IPS-18a (cell line): Measurements from ENCODE around the gene NLGN2.
"Not testable (repeated sequence)": the region's sequence is repeated elsewhere in the genome, so short reads cannot be mapped to it uniquely, and the experiment has no call there.

Experiments used
- H3K27ac ChIP-seq: one replicate; pipeline ENCODE4 v1.5.1; 2013; ENCODE audit warnings: low read length
- H3K27me3 ChIP-seq: one replicate; pipeline ENCODE4 v1.6.1; 2013; ENCODE audit warnings: mild to moderate bottlenecking, low read length; ENCODE audit not compliant: control insufficient read depth, insufficient read depth
- H3K36me3 ChIP-seq: one replicate; pipeline ENCODE4 v1.6.1; 2013; ENCODE audit warnings: low read depth, low read length; ENCODE audit not compliant: control insufficient read depth
- H3K4me1 ChIP-seq: one replicate; pipeline ENCODE4 v1.6.1; 2013; ENCODE audit warnings: low read depth, low read length; ENCODE audit not compliant: control insufficient read depth
- H3K4me3 ChIP-seq: one replicate; pipeline ENCODE4 v1.5.1; 2013; ENCODE audit warnings: low read length
- H3K9ac ChIP-seq: one replicate; pipeline ENCODE4 v1.6.1; 2013; ENCODE audit warnings: mild to moderate bottlenecking, low read length, moderate library complexity
- H3K9me3 ChIP-seq: one replicate; pipeline ENCODE4 v1.6.1; 2013; ENCODE audit warnings: low read depth, low read length; ENCODE audit not compliant: control insufficient read depth

The NLGN2 gene

GRCh38 chr17:7407485-7408251, at the start of gene NLGN2:
TSS of gene NLGN2 (plus strand) at chr17:7407845. CDS start at chr17:7408256, 411 bp downstream.
- Histone ChIP-seq H3K9ac (no peak within 1 kb of the TSS), H3K27ac (no peak within 1 kb of the TSS), H3K27me3 (no peaks in the 10 kb centered on the region), H3K4me3 (no peak within 1 kb of the TSS), H3K4me1 (peaks cover 22% of the 10 kb centered on the region), H3K36me3 (peaks cover 19% of the 10 kb centered on the region), H3K9me3 (no peaks in the 10 kb centered on the region)

GRCh38 chr17:7361906-7362305, 45.7 kb upstream of the NLGN2 start:
- Histone ChIP-seq H3K4me1 (no peaks in the 10 kb centered on the region), H3K36me3 (no peaks in the 10 kb centered on the region), H3K9me3 (no peaks in the 10 kb centered on the region), H3K27ac (no peak overlapping the region), H3K27me3 (no peaks in the 10 kb centered on the region), H3K4me3 (no peak overlapping the region), H3K9ac (no peak overlapping the region)

GRCh38 chr17:7363311-7363710, 44.3 kb upstream of the NLGN2 start:
- Histone ChIP-seq H3K4me3 (no peak overlapping the region), H3K27me3 (no peaks in the 10 kb centered on the region), H3K4me1 (peaks cover 3% of the 10 kb centered on the region), H3K36me3 (no peaks in the 10 kb centered on the region), H3K27ac (no peak overlapping the region), H3K9ac (no peak overlapping the region), H3K9me3 (no peaks in the 10 kb centered on the region)

GRCh38 chr17:7365963-7366362, 41.7 kb upstream of the NLGN2 start:
- not testable (repeated sequence) for H3K27me3 ChIP-seq

GRCh38 chr17:7367083-7367482, 40.6 kb upstream of the NLGN2 start:
- Histone ChIP-seq H3K36me3 (no peaks in the 10 kb centered on the region), H3K9me3 (no peaks in the 10 kb centered on the region), H3K4me3 (no peak overlapping the region), H3K4me1 (peaks cover 5% of the 10 kb centered on the region), H3K27me3 (no peaks in the 10 kb centered on the region), H3K27ac (no peak overlapping the region), H3K9ac (no peak overlapping the region)

More at GRCh38 chr17:7365963-7366362, 41.7 kb upstream of the NLGN2 start:
- not testable (repeated sequence) for H3K4me3 ChIP-seq, H3K36me3 ChIP-seq, H3K9ac ChIP-seq, H3K27ac ChIP-seq, H3K4me1 ChIP-seq, H3K9me3 ChIP-seq

- Histone ChIP-seq H3K27me3 (no peaks in the 10 kb centered on the region), H3K9ac (no peak overlapping the region), H3K36me3 (no peaks in the 10 kb centered on the region), H3K9me3 (no peaks in the 10 kb centered on the region), H3K27ac (no peak overlapping the region), H3K4me3 (no peak overlapping the region), H3K4me1 (peaks cover 5% of the 10 kb centered on the region)
These were observed 39.6 kb upstream of the NLGN2 start for GRCh38 chr17:7367918-7368598.

- H3K4me3 ChIP-seq, H3K27me3 ChIP-seq, H3K9ac ChIP-seq, H3K36me3 ChIP-seq, H3K27ac ChIP-seq, H3K4me1 ChIP-seq, H3K9me3 ChIP-seq: not testable (repeated sequence)
These were observed 39.0 kb upstream of the NLGN2 start for GRCh38 chr17:7368599-7368994.

- H3K27ac ChIP-seq, result no peak overlapping the region
- H3K36me3 ChIP-seq, result no peaks in the 10 kb centered on the region
- H3K4me3 ChIP-seq, result no peak overlapping the region
- no peaks in the 10 kb centered on the region for H3K27me3 ChIP-seq
- peaks cover 5% of the 10 kb centered on the region for H3K4me1 ChIP-seq
- no peak overlapping the region for H3K9ac ChIP-seq
- no peaks in the 10 kb centered on the region for H3K9me3 ChIP-seq
These were observed 37.8 kb upstream of the NLGN2 start for GRCh38 chr17:7369825-7370224.

GRCh38 chr17:7370853-7371252, 36.8 kb upstream of the NLGN2 start:
- Histone ChIP-seq H3K9me3 (no peaks in the 10 kb centered on the region), H3K9ac (no peak overlapping the region), H3K4me3 (no peak overlapping the region), H3K4me1 (peaks cover 5% of the 10 kb centered on the region), H3K27me3 (no peaks in the 10 kb centered on the region), H3K36me3 (no peaks in the 10 kb centered on the region), H3K27ac (no peak overlapping the region)

GRCh38 chr17:7374353-7374752, 33.3 kb upstream of the NLGN2 start:
- Histone ChIP-seq H3K27ac (no peak overlapping the region), H3K9me3 (peaks cover 2% of the 10 kb centered on the region), H3K27me3 (peaks cover 2% of the 10 kb centered on the region), H3K4me3 (no peak overlapping the region), H3K4me1 (no peaks in the 10 kb centered on the region), H3K9ac (no peak overlapping the region), H3K36me3 (no peaks in the 10 kb centered on the region)

GRCh38 chr17:7379134-7379533, 28.5 kb upstream of the NLGN2 start:
- no peak overlapping the region for H3K4me3 ChIP-seq
- H3K36me3 ChIP-seq, result no peaks in the 10 kb centered on the region
- peaks cover 7% of the 10 kb centered on the region for H3K9me3 ChIP-seq
- no peak overlapping the region for H3K9ac ChIP-seq
- no peak overlapping the region for H3K27ac ChIP-seq
- H3K4me1 ChIP-seq, result peaks cover 6% of the 10 kb centered on the region
- H3K27me3 ChIP-seq, result peaks cover 48% of the 10 kb centered on the region

- Histone ChIP-seq H3K4me1 (peaks cover 10% of the 10 kb centered on the region), H3K9ac (no peak overlapping the region), H3K27ac (no peak overlapping the region), H3K4me3 (peak overlapping the region; percentile 66), H3K36me3 (no peaks in the 10 kb centered on the region), H3K9me3 (peaks cover 7% of the 10 kb centered on the region), H3K27me3 (peaks cover 53% of the 10 kb centered on the region)
These were observed 27.3 kb upstream of the NLGN2 start for GRCh38 chr17:7380321-7380720.
